Endothelial cell (in vitro differentiated cells): Measurements from ENCODE around the gene TEX35. TPM values are rescaled to one million over a fixed set of nuclear protein-coding genes. Genes with fewer than 3 reads are reported as not detected.

Source experiments
- DNase-seq: peaks from one replicate; pipeline ENCODE4 v3.0.0; 2021; ENCODE audit warnings: low spot score
- H3K27ac Mint-ChIP-seq: one replicate; pipeline ENCODE4 v1.8.0; 2021; ENCODE audit warnings: mixed read lengths, inconsistent platforms; ENCODE audit not compliant: unreplicated experiment
- H3K27me3 Mint-ChIP-seq: one replicate; pipeline ENCODE4 v1.8.0; 2021; ENCODE audit warnings: mild to moderate bottlenecking, moderate library complexity, mixed read lengths, inconsistent platforms; ENCODE audit not compliant: unreplicated experiment
- H3K36me3 Mint-ChIP-seq: one replicate; pipeline ENCODE4 v1.8.0; 2021; ENCODE audit warnings: mild to moderate bottlenecking, low read depth, mixed read lengths, inconsistent platforms; ENCODE audit not compliant: unreplicated experiment
- H3K4me1 Mint-ChIP-seq: one replicate; pipeline ENCODE4 v1.8.0; 2021; ENCODE audit warnings: mild to moderate bottlenecking, mixed read lengths, inconsistent platforms; ENCODE audit not compliant: unreplicated experiment
- H3K4me3 Mint-ChIP-seq: one replicate; pipeline ENCODE4 v1.8.0; 2021; ENCODE audit warnings: mild to moderate bottlenecking, mixed read lengths, inconsistent platforms; ENCODE audit not compliant: unreplicated experiment
- H3K9me3 Mint-ChIP-seq: one replicate; pipeline ENCODE4 v1.8.0; 2021; ENCODE audit warnings: mixed read lengths, inconsistent platforms; ENCODE audit not compliant: unreplicated experiment
- CTCF ChIP-seq: fragments of 200-600 bp; sonication (generic); IDR thresholded peaks from one replicate; pipeline ENCODE4 v1.5.0; 2021; ENCODE audit warnings: antibody characterized with exemption; ENCODE audit not compliant: unreplicated experiment
- total RNA-seq: library from RNA; stranded (reverse); fragmentation: NEBNext Ultra II Directional; extraction: Animal tissue kit (Norgen Biotek cat#: 25700); gene quantifications from one replicate; pipeline ENCODE4 v1.2.1, GENCODE V29; 2021; ENCODE audit not compliant: unreplicated experiment

TEX35 gene
- total RNA-seq, 1 donor from 2014 or later, result not detected

- Mint-ChIP-seq H3K4me3 (no peak overlapping the region), H3K9me3 (no peaks in the 10 kb centered on the region), H3K4me1 (peaks cover 26% of the 10 kb centered on the region), H3K27me3 (peaks cover 12% of the 10 kb centered on the region), H3K36me3 (peaks cover 4% of the 10 kb centered on the region), H3K27ac (no peak overlapping the region)
- no peak for DNase-seq
- no peak for TF ChIP-seq CTCF
Observed at GRCh38 chr1:178497903-178498478, 14.9 kb upstream of the TEX35 start.

- no peak for TF ChIP-seq CTCF
- Mint-ChIP-seq H3K36me3 (peaks cover 4% of the 10 kb centered on the region), H3K27me3 (peaks cover 12% of the 10 kb centered on the region), H3K4me1 (peaks cover 28% of the 10 kb centered on the region), H3K4me3 (no peak overlapping the region), H3K9me3 (no peaks in the 10 kb centered on the region), H3K27ac (no peak overlapping the region)
- DNase-seq, result no peak
Observed at GRCh38 chr1:178498896-178499675, 13.8 kb upstream of the TEX35 start.

GRCh38 chr1:178500091-178500770, 12.7 kb upstream of the TEX35 start:
- Mint-ChIP-seq H3K27ac (peak overlapping the region; percentile 55), H3K27me3 (peaks cover 10% of the 10 kb centered on the region), H3K4me3 (peak overlapping the region; percentile 38), H3K4me1 (peaks cover 28% of the 10 kb centered on the region), H3K9me3 (no peaks in the 10 kb centered on the region), H3K36me3 (no peaks in the 10 kb centered on the region)
- peak; percentile 60 for TF ChIP-seq CTCF
- DNase-seq, result peak; percentile 46

- H3K9me3 Mint-ChIP-seq, result no peaks in the 10 kb centered on the region
- no peak overlapping the region for H3K27ac Mint-ChIP-seq
- no peak for TF ChIP-seq CTCF
- H3K4me3 Mint-ChIP-seq, result peak overlapping the region; percentile 38
- no peak for DNase-seq
- H3K27me3 Mint-ChIP-seq, result peaks cover 10% of the 10 kb centered on the region
- H3K36me3 Mint-ChIP-seq, result no peaks in the 10 kb centered on the region
- H3K4me1 Mint-ChIP-seq, result peaks cover 25% of the 10 kb centered on the region
Observed at GRCh38 chr1:178500936-178501554, 11.9 kb upstream of the TEX35 start.
